NCI-H2029 (cell line): ENCODE results near the gene GJA9.
"Not testable (repeated sequence)": the region's sequence is repeated elsewhere in the genome, so short reads cannot be mapped to it uniquely, and the experiment has no call there.

Source experiments
- DNase-seq: peaks from one replicate; lab custom pipeline; 2025; lab: John Stamatoyannopoulos, UW

Gene GJA9

DNA sequence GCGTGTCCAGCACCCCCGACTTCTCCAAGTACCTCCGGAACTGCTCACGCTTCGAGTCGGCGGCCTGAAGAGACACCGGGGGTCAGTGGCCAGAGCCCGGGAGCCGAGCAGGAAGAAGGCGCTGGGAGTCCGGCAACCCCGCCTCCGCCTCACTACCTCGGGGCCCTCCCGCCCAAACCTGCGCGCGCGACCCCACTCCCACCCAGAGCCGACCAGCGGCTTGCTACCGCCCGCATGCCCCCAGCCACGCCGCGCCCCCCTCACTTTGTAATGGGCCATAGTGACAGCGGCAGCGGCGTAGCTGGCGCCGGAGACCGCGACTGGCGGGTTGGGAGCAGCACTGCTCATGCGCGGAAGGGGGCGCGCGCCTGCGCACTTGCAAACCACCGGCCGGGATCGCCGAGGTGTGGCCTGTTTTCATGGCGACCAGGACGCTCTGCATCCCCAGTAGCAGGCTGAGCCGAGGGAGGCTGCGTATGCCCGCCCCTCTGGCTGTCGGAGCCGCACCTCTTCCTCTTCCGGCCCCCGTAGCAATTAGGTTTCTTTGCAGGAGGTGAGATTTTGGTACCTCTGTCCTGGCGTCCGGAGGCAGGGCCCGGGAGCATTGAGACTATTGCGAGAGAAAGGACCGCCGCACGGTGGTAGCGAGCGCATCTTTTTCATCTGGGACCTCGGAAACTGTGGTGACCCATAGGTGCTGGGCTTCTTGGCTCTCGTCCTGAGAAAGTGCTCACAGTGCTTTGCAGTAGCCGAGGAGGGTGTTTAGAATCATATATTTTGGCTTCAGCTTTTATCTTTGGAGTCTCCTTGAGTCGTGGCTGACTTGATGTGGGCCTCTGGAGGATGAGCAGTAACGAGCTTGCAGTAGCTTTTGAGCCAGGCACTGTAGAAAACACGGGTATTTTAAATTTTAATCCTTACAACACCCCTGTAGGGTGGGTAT is 8.1 kb downstream of the GJA9 start, which contains the start of gene MYCBP:
Gene MYCBP (minus strand): TSS at position 322 of the 943 bp plus-strand sequence. CDS start 43 bp downstream, at position 279.
- DNase-seq: peak; percentile 100

DNA sequence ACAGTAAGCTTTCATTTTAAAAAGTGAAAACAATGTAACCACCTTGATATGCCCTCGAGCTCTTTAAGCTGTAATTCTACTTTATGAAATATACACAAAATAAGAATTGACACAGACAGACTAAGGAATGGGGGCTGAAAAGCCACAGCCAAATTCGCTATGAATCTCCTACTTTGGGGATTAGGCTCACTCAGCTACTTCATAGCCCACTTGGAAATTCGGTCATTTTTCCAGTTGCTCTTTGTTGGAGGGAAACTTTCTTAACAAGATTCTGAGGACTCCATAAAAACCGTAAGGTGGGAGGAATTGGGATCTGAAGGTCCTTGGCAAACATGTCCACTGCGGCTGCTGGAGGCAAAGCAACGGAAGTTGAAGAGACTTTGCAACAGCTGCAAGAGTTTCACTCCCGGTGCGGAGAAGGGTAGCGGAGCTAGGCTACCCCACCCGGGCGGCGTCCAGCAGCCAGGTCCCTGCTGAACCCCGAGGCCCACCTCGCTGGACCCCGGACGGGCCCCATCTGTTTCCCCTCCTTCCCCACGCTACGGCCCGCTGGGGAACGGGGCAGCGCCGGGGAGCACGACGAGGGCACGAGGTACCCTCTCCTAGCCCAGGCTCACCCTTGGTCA is 8.9 kb downstream of the GJA9 start:
- DNase-seq: peak; percentile 76

DNA sequence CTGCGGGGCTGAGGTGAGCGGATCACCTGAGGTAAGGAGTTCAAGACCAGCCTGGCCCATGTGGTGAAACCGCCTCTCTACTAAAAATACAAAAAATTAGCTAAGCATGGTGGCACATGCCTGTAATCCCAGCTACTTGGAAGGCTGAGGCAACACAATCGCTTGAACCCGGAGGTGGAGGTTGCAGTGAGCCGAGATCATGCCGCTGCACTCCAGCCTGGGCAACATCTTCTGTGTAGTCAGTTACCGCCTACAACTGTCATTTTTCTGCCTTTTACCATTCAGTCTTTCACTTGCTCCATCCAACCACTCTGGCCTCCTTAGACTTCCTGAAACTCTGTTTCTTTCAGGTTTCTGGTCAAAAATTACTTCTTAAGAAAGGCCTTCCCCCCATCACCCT is 10.4 kb downstream of the GJA9 start:
- DNase-seq: no peak

DNA sequence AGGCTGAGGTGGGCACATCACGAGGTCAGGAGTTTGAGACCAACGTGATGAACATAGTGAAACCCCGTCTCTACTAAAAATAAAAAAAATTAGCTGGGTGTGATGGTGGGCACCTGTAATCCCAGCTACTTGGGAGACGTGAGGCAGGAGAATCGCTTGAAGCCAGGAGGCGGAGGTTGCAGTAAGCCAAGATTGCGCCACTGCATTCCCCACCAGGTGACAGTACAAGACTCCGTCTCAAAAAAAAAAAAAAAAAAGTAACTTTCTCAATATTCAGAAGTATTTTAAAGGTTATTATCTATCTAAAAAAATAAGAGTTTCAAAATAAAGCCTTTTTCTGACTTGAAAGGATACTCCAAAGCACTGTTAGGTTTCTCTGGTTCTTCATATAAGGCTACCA is 14.2 kb downstream of the GJA9 start:
- DNase-seq: no peak

DNA sequence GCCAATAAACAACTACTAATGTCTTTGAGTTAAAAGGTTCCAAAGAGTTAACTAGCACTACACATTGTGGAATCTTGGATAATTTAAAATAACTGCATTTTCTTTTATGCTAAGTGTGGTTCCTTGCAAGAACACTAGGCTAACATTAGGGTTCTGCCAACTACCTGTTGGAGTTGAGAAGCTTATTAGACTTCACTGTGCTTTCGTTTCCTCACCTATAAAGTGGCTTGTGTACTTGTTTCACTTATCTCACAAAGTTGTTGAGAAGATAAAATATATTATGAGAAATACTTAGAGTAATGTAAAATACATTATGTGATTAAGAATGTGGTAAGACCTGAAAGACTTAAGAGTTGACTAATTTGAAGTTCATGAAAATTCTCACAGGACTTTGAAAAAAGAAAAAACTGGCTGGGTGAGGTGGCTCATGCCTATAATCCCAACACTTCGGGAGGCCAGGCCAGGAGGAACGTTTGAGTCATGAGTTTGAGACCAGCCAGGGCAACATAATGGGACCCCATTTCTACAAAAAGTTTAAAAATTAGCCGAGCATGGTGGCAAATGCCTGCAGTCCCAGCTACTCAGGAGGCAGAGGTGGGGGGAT is 16.2 kb downstream of the GJA9 start:
- DNase-seq: no peak

DNA sequence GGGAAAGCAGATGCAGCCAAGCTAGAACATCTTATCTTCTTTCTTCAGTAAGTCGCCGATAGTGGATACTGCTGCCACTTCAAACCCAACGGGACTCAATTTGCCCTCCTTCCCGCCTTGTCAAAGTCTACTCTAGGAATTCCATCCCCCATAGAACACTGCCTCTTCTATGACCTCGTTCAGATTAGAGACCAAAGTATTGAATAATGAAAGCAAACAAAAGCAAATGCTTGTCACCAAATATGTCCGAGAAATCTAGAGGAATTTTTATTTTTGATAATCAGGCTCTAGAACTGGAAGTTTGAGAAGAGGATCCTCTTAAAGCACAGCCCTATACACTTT is 21.0 kb downstream of the GJA9 start:
- peak; percentile 67 for DNase-seq

DNA sequence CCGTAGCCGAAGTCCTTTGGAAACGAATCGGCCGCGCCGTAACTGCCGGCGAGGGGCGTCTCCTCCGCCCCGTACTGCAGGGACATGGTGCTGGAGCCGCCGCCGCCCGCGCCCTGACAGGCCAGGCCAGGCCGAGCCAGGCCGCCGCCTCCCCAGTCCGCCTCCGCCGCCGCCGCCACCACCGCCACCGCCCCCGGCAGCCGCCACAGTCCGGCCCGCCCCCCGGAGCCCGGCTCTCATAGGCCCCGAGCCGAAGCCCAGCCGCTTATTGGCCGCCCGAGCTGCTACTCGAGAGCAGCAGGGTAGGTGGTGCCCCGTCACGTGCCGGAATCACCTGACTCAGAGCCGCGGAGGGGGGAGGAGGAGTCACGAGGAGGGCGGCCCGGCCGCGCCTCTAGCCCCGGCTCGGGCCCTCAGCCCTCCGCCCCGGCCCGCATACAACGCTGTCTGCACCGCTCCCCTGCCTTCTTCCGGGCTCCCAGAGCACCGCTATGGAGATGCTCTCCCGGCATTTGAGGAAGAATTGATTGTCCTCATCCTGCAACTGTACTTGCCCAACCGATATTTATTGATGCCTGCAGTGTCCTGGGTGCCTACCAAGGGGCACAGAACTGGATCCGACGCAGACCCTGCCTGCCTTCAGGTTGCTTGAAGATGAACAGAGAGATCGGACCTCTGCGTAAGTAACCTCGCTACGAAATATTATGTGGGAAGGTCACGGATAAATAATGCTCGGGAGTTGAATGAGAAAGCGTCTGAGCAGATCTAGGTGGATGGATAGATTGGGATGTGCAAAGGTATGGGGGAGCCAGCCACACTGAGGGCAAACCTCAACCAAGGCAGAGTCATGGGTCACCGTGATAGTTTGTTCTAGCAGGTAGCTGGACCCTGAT is 21.6 kb downstream of the GJA9 start, which contains the start of gene RRAGC:
Gene RRAGC (minus strand): TSS at position 212 of the 893 bp plus-strand sequence. CDS start 126 bp downstream, at position 86.
- DNase-seq: peak; percentile 100

DNA sequence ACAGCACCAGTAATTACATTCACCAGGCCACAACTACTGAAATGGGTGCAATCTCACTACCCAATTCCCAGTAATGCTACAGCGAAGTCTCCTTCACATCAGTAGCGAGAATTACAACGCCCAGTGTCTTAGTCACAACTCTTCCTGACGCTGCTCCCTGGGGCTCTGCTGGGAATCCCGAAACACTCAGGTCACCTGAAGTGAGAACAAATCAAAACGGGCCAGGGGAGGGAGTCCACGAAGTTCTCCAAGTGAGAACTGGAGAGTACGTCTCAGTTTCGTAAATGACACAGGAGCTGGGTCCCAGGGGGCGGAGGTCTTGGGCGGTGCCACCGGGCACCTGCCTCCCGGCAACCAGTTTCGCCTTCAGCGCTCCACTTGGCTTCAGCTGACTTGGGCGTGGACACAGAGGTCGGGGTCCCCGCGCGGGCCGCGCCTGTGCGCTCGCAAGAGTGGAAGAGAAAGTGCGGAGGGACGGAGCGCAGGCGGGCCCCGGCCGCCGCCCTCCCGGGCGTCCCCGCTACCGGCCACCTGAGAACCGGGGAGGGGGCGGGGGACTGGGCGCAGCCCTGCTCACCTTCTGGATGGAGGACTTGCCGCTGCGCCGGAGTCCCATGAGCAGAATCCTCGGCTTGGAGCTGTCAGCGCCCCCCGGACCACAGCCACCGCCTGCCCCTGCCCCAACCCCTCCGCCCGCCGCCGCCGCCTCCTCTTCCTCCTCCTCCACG is 22.4 kb downstream of the GJA9 start:
- DNase-seq: peak; percentile 96

DNA sequence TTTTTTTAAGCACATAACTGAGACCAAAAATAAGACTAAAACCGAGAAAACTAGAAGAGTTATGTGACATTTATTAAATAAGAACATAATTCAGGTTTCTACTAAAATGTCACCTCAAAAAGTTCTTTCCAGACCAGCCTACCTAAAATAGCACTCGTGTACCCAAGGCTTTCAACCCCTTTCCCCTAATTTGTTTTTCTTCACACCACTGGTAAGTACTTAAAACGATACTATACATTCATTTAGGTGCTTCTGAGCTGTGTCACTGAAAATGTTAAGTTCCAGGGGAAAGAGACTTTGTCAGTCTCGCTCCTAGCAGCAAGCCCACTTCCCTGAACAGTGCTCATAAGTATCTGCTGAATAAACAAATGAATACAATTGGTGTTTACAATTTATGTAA is 28.6 kb downstream of the GJA9 start:
- no peak for DNase-seq

DNA sequence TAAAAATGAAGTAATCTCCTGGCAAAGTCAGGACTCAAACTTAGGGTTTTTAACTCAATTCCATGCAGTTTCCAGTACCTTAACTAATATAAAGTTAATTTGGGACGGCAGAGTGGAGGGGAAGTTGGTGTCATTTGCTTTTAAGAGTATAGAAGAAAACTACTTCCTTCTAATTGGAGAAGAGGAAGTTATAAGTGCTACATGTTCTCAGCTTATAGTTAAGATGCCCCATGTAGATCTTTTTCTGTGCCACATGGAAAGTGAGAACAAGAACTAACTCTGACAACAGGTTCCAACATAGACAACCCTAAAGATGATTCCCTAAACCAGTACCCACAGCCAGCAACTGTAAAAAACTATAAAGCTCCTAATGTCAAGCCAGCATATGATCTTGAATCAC is 33.3 kb downstream of the GJA9 start:
- no peak for DNase-seq

DNA sequence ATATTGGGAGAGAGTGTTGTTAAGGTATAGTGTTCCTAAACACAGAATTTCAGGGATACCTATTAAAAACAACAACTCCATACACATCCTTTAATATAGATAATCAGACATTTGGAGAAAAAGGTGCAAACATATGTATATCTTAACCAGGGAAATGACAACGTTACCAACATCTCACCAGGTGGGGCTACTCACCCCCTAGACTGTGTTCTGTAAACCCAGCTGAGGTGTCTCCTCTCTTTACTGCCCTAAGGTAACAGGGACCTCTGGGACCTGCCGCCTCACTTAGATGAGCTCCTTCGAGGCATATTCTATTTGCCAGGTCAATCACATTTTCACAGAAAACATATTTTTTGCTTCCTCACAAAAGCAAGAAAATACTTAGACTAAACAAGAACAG is 35.2 kb downstream of the GJA9 start:
- no peak for DNase-seq

DNA sequence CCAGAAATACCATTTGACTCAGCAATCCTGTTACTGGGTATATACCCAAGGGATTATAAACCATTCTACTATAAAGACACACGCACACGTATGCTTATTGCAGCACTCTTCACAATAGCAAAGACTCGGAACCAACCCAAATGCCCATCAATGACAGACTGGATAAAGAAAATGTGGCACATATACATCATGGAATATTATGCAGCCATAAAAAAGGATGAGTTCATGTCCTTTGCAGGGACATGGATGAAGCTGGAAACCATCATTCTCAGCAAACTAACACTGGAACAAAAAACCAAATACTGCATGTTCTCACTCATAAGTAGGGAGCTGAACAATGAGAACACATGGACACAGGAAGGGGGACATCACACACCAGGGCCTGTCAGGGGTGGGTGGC is 36.3 kb downstream of the GJA9 start:
- not testable (repeated sequence) for DNase-seq

DNA sequence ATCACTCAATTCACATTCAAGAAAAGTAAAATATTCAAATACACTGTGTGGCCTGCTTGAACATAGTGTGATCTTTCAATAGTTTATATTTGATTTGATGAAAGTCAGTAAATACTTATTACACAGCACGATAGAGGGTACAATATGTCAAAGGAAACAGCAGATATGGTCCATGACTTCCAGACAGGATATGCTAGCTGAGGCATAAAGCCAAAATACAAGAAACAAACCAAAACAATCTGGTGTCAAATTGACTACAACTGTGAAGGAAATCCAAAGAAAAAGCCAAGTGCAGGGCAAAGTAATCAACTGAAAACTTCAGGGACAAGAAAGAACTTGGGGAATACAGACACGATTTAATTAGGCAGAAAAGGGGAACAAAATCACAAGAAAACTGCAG is 41.1 kb downstream of the GJA9 start:
- no peak for DNase-seq

DNA sequence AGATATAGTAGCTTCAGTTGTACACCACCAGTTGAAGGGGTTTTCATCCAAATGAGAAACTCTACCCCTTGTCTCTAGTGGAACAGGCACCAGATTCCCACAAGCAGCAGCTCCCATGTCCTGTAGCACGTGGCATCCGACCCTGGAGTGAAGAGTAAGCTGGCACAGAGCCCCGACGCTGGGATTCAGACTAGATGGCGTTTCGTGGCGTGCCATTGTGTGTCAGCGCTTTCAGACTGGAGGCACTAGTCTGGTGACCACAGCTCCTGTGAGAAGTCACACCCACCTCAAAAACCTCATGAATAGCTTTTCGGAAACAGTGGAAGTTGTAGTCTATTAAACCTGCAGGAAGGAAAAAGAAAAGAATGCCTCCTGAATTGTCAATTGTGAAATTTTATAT is 42.0 kb downstream of the GJA9 start:
- DNase-seq: no peak

DNA sequence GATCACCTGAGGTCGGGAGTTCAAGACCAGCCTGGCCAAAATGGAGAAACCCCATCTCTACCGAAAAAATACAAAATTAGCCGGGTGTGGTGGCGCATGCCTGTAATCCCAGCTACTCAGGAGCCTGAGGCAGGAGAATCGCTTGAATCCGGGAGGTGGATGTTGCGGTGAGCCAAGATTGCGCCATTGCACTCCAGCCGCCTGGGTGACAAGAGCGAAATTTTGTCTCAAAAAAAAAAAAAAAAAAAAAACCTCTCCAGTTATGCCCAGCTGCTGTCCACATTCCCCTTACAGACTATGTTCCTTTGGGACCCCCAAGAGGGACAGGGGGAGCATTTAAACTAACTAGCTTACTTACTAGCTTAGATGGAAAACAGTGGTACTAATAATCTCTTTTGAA is 45.1 kb downstream of the GJA9 start:
- not testable (repeated sequence) for DNase-seq

DNA sequence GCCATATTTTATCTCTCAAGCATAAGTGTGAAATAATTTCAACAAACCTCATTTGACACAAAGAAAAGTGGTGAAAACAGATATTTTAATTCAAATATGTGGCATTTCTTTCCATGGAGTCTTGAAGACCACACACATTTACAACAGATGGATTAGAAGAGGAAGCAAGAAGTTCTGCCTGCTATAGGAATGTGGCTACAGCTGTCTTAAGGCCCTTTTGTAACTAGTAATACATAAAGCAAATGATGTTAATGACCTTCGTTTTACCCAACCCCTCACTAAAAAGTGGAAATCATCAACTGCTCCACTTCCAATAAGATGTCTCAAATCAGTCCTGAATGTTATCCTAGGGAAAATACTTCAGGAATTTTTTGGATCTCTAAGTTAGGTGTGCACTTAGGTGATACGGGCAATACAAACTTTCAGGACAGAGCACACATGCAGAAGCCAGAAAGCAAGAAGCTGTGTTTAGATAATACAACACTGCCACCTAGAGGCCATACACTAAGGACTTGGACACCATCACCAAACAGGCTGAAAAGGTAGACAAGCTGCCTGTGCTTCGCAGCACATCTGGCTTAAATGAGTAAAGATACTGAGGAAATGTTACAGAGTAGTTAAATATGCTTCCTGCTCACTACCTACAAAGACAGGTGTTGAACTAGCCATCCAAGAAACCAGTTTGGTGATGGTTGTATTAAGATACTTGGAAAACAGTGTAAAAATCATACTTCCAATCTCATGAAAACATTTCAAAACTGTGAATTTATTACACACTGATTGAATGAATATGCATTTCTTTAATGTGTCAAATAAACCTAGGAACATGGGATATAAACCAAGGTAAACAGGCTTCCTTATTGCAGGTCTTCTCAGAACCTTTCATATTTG is 46.2 kb downstream of the GJA9 start:
- peak; percentile 100 for DNase-seq

DNA sequence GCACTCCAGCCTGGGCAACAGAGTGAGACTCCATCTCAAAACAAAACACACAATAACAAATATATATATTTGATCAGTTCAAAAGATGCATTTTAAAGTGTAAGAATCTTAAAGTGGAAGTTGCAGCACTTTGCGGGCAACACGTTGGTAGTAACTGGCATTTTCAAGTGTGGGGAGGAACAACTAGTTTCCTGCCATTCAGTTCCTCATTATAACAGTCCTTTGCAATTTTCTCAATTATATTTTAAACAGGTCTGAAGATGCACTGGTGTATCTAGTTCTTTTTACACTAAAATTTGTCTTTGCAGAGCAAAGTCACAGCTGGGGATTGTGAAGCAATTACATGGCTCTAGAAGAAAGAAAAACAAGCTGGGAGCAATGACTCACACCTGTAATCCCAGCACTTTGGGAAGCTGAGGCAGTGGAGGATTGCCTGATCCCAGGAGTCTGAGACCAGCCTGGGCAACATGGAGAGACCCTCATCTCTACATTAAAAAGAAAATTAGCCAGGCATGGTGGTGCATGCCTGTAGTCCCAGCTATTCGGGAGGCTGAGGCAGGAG is 47.1 kb downstream of the GJA9 start:
- DNase-seq: no peak

DNA sequence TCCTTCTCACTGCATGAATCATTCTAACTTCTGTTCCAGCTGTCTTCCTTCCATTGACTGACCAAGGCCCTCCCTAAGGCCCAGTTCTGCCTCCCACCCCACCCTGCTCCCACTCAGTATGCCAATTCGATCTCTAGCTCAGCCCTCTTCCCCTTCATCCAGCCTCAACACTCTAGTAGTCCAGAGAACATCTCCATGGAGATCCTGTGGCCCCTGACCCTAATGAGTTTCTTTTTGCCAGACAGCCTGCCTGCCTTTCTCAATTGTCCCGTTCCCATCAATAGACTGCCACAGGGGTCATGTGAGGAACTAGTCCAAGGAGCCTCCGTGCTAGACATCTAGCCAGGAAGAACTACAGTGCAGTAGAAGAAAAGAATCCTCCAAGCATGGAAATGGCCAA is 48.2 kb downstream of the GJA9 start:
- DNase-seq: no peak

DNA sequence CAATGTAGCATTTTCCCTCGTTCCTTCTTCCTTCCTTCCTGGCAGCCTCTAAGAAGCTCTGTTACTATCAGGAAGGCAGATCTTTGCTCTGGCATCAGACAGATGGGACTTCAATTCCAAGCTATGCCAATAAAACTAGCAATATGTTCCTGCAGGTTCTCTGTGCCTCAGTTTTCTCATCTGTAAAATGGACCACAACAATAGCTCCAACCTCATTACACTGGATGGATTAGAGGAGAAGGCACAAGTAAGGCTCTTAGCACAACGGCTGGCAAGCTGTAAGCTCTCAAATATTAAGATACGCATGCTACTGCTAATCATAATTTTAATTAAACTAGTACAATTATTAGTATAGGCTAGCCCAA is 49.0 kb downstream of the GJA9 start:
- no peak for DNase-seq
